Stimulated activated CD4-positive, alpha-beta T cell treated with anti-CD3 and anti-CD28 coated beads, Interleukin-4, amount 100 ng/mL, for 1 hour (primary cell): ENCODE results near the gene B3GLCT.

Experiments used
- DNase-seq: peaks from one replicate; pipeline ENCODE4 v3.0.0-alpha.2; 2020

The B3GLCT gene

GRCh38 chr13:31224963-31225559, 25.3 kb downstream of the B3GLCT start:
- DNase-seq, result no peak

- no peak for DNase-seq
Measured at GRCh38 chr13:31225998-31226675, 26.4 kb downstream of the B3GLCT start.

- no peak for DNase-seq
Measured at GRCh38 chr13:31227063-31227462, 27.3 kb downstream of the B3GLCT start.

- DNase-seq, result no peak
Measured at GRCh38 chr13:31227870-31228269, 28.1 kb downstream of the B3GLCT start.

- DNase-seq, result no peak
Measured at GRCh38 chr13:31234729-31235128, 35.0 kb downstream of the B3GLCT start.

- no peak for DNase-seq
Measured at GRCh38 chr13:31236211-31236786, 36.5 kb downstream of the B3GLCT start.

- DNase-seq, result no peak
Measured at GRCh38 chr13:31240921-31241320, 41.1 kb downstream of the B3GLCT start.

- DNase-seq, result no peak
Measured at GRCh38 chr13:31242367-31242766, 42.6 kb downstream of the B3GLCT start.

- no peak for DNase-seq
Measured at GRCh38 chr13:31242916-31243315, 43.1 kb downstream of the B3GLCT start.

GRCh38 chr13:31245598-31246373, 46.0 kb downstream of the B3GLCT start:
- no peak for DNase-seq

GRCh38 chr13:31246918-31247317, 47.1 kb downstream of the B3GLCT start:
- DNase-seq, result no peak

GRCh38 chr13:31248361-31248760, 48.6 kb downstream of the B3GLCT start:
- DNase-seq, result no peak

- no peak for DNase-seq
Measured at GRCh38 chr13:31248965-31249539, 49.3 kb downstream of the B3GLCT start.

- DNase-seq, result no peak
Measured at GRCh38 chr13:31250435-31250834, 50.7 kb downstream of the B3GLCT start.

- no peak for DNase-seq
Measured at GRCh38 chr13:31261241-31261640, 61.5 kb downstream of the B3GLCT start.

GRCh38 chr13:31263346-31263745, 63.6 kb downstream of the B3GLCT start:
- DNase-seq, result no peak

GRCh38 chr13:31264151-31264550, 64.4 kb downstream of the B3GLCT start:
- no peak for DNase-seq

GRCh38 chr13:31267126-31267784, 67.5 kb downstream of the B3GLCT start:
- DNase-seq, result no peak

- DNase-seq, result no peak
Measured at GRCh38 chr13:31274390-31274789, 74.6 kb downstream of the B3GLCT start.

GRCh38 chr13:31276421-31276820, 76.6 kb downstream of the B3GLCT start:
- DNase-seq, result no peak

- no peak for DNase-seq
Measured at GRCh38 chr13:31278869-31279268, 79.1 kb downstream of the B3GLCT start.

GRCh38 chr13:31282741-31283455, 83.1 kb downstream of the B3GLCT start:
- no peak for DNase-seq
